Stomach (tissue), 9 donors: ENCODE results near the gene ATF2. TPM values are rescaled to one million over a fixed set of nuclear protein-coding genes. Genes with fewer than 3 reads are reported as not detected.
"Not testable (repeated sequence)": the region's sequence is repeated elsewhere in the genome, so short reads cannot be mapped to it uniquely, and the experiment has no call there.

Source experiments
- DNase-seq, 2 donors: peaks; one replicate each; pipeline versions ENCODE4 v3.0.0 to v3.0.0-alpha.2; 2013 to 2019
- H3K27ac ChIP-seq, 5 donors: fragments of 200-600 bp in 4 of 5; sonication (generic) in 4 of 5; one replicate each; pipeline ENCODE4 v1.5.1; 2013 to 2019; ENCODE audit warnings: mild to moderate bottlenecking in 1 of 5, moderate library complexity in 1 of 5
- H3K27me3 ChIP-seq, 3 donors: fragments of 200-600 bp; sonication (generic); one replicate each; pipeline ENCODE4 v1.5.1; 2017 to 2019; ENCODE audit warnings: mixed run types in 1 of 3
- H3K36me3 ChIP-seq, 4 donors: fragments of 200-600 bp; sonication (generic); 1 replicate in 3 of 4; 2 replicates in 1 of 4; pipeline ENCODE4 v1.5.1; 2016 to 2019
- H3K4me1 ChIP-seq, 4 donors: fragments of 200-600 bp; sonication (generic); one replicate each; pipeline ENCODE4 v1.5.1; 2016 to 2019
- H3K4me3 ChIP-seq, 4 donors: fragments of 200-600 bp; sonication (generic) in 3 of 4; one replicate each; pipeline ENCODE4 v1.5.1; 2016 to 2019; ENCODE audit warnings: mild to moderate bottlenecking in 1 of 4
- H3K9me3 ChIP-seq, 4 donors: fragments of 200-600 bp; sonication (generic); one replicate each; pipeline ENCODE4 v1.5.1; 2016 to 2019
- EP300 ChIP-seq: sonication (generic); formaldehyde crosslinking; IDR thresholded peaks from one replicate; pipeline ENCODE4 v1.6.1; 2017; ENCODE audit warnings: antibody characterized with exemption
- POLR2A ChIP-seq, 4 donors: fragments of 450-650 bp; IDR thresholded peaks; one replicate each; pipeline ENCODE4 v1.6.1; 2016; ENCODE audit warnings: antibody characterized with exemption in 4 of 4, control low read depth in 2 of 4, mild to moderate bottlenecking in 1 of 4, moderate library complexity in 1 of 4
- POLR2AphosphoS5 ChIP-seq, 3 donors: sonication (generic); formaldehyde crosslinking; IDR thresholded peaks; one replicate each; pipeline ENCODE4 v1.6.1; 2016; ENCODE audit warnings: antibody characterized with exemption in 3 of 3
- WGBS, 5 donors: extraction: QIAGEN DNeasy Blood & Tissue Kit in 3 of 5; methylation state at CpG; one replicate each; pipeline versions ENCODE4 v1.1.5 to v1.1.7; 2013 to 2018; 5-methylcytosine and 5-hydroxymethylcytosine counted together
- intact Hi-C: fragments of 100-400 bp; cut with DNase I; formaldehyde crosslinking; loops from one replicate; pipeline ENCODE4 v1.15.1; 2023; ENCODE audit warnings: low total_unique reads
- polyA plus RNA-seq, 3 donors: library from polyadenylated mRNA; stranded (reverse); fragments of 200-250 nt; gene quantifications; one replicate each; pipeline ENCODE4 v1.2.3, GENCODE V29; 2013
- total RNA-seq, 5 donors: library from RNA; depleted of rRNA; stranded (reverse); fragments of >200 nt; gene quantifications; one replicate each; pipeline versions ENCODE4 v1.1.0 to v1.2.3, GENCODE V29; 2014 to 2016
- TF ChIP-seq, protein P1 (sequence below), 7 experiments: fragments of 450-650 bp in 4 of 7; fragments of 200-600 bp in 3 of 7; sonication (generic) in 3 of 7; IDR thresholded peaks; one replicate each; pipeline ENCODE4 v1.5.1; 2016 to 2019; ENCODE audit warnings: antibody characterized with exemption in 7 of 7, control low read depth in 2 of 7, mild to moderate bottlenecking in 1 of 7
- donor health status: healthy with polysubstance abuse.
- donor health status: Bipolar disorder and iron deficiency.
- donor health status: healthy.

ATF2 gene
- total and polyA plus RNA-seq, 8 donors, result 6.7 to 74.1 (median 28.4) TPM

DNA sequence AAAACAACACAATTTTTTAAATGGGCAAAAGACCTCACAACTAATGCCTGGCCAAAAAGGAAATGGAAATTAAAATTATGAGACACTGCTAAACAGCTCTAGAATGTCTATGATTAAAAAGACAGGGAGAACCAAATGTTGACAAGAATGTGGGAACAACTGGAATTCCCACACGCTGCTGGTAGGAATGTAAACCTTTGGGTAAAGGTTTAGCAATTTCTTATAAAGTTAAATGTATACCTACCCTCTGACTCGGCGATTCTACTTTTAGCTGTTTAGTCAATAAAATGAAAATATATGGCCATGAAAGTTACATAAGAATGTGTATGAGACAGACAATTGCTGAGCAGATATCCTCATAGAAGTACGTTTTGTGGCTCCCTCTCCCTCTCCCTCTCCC lies 60.9 kb downstream of the ATF2 start:
- intact Hi-C loops, result no loop called here
- Histone ChIP-seq H3K9me3 (no peaks in the 10 kb centered on the region), H3K27ac (no peak overlapping the region), H3K4me3 (no peak overlapping the region), H3K36me3 (peaks cover 0 to 63% (median 50%) of the 10 kb centered on the region in 4 donors), H3K27me3 (no peaks in the 10 kb centered on the region), H3K4me1 (no peaks in the 10 kb centered on the region)
- no peak for TF ChIP-seq EP300
- TF ChIP-seq, protein P1, sequence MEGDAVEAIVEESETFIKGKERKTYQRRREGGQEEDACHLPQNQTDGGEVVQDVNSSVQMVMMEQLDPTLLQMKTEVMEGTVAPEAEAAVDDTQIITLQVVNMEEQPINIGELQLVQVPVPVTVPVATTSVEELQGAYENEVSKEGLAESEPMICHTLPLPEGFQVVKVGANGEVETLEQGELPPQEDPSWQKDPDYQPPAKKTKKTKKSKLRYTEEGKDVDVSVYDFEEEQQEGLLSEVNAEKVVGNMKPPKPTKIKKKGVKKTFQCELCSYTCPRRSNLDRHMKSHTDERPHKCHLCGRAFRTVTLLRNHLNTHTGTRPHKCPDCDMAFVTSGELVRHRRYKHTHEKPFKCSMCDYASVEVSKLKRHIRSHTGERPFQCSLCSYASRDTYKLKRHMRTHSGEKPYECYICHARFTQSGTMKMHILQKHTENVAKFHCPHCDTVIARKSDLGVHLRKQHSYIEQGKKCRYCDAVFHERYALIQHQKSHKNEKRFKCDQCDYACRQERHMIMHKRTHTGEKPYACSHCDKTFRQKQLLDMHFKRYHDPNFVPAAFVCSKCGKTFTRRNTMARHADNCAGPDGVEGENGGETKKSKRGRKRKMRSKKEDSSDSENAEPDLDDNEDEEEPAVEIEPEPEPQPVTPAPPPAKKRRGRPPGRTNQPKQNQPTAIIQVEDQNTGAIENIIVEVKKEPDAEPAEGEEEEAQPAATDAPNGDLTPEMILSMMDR (IDR thresholded peaks at IDR 0.05), result no peak
- no peak for TF ChIP-seq POLR2A (IDR thresholded peaks at IDR 0.05)
- TF ChIP-seq POLR2AphosphoS5 (IDR thresholded peaks at IDR 0.05), result no peak
- WGBS, 5 donors, result 91 to 95% (median 94%) methylated on average over 4 of the region's 4 CpGs
- no peak for DNase-seq

DNA sequence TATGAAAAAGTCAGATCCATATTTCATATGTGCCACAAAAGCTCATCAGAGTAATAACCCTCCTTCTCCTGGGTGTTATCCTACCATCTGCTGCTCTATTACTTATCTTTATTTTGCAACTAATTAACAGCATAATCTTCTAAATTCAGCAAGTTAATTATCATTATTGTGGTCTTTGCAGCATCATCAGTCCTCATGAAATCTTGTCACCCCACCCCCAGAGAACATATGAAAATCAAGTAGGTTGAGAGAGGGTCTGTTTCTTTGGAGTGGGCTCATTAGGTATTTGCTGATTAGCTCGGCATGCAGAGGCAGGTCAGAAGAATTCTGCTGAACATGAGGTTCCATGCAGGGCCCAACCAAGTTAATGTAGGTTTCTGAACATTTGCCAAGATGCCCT lies 64.8 kb downstream of the ATF2 start:
- H3K27ac ChIP-seq, result no peak overlapping the region
- DNase-seq, result no peak
- intact Hi-C loops, result no loop called here
- H3K4me1 ChIP-seq, result no peaks in the 10 kb centered on the region
- H3K27me3 ChIP-seq, result no peaks in the 10 kb centered on the region
- no peak for TF ChIP-seq POLR2AphosphoS5 (IDR thresholded peaks at IDR 0.05)
- no peak overlapping the region for H3K4me3 ChIP-seq
- 91 to 100% (median 95%) methylated on average over 1 of the region's 1 CpG for WGBS, 5 donors
- H3K9me3 ChIP-seq, result peaks cover 0 to 5% (median 0%) of the 10 kb centered on the region in 4 donors
- peaks cover 0 to 42% (median 26%) of the 10 kb centered on the region in 4 donors for H3K36me3 ChIP-seq

DNA sequence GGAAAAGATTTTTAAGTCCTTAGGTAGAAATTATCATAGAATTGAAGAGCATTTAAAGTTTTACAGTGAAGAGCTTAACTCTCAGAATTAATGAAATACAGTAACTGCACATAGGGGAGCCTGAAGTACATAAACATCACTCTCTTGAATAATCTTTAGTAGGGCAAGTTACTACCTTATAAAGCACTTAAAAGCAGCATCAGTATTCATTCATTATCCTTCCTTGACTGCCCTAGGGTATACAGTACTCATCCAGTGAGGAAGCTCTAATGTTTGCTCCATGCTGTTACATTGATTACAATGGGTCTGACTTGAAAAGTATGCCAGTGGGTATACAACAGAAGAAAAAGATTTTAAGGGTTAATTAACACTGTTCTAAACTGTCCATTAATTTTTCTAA lies 66.5 kb downstream of the ATF2 start:
- peaks cover 0 to 35% (median 17%) of the 10 kb centered on the region in 4 donors for H3K36me3 ChIP-seq
- no peak for TF ChIP-seq POLR2AphosphoS5 (IDR thresholded peaks at IDR 0.05)
- TF ChIP-seq, protein P1 (IDR thresholded peaks at IDR 0.05), result no peak
- TF ChIP-seq EP300, result no peak
- TF ChIP-seq POLR2A (IDR thresholded peaks at IDR 0.05), result no peak
- no peak for DNase-seq
- H3K9me3 ChIP-seq, result peaks cover 0 to 5% (median 0%) of the 10 kb centered on the region in 4 donors
- no peaks in the 10 kb centered on the region for H3K27me3 ChIP-seq
- no peak overlapping the region for H3K27ac ChIP-seq
- H3K4me1 ChIP-seq, result peaks cover 0 to 8% (median 3%) of the 10 kb centered on the region in 4 donors
- intact Hi-C loops, result no loop called here
- H3K4me3 ChIP-seq, result no peak overlapping the region

DNA sequence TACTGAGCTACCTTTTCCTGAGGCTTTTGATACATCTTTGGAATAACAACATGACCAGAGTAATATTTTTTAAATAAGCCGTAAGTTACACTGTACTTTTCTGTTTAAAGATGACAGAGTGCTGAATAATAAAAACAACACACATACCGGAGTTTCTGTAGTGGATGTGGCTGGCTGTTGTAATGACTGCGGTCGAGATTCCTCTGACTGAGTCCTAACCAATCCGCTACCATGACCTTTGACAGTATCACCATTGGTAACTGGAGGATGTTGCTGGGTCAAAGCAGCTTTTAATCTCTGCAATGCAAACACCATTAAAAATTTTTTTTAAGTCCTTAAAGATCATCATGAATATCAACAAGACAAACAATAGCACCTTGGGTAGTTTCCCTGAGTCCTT lies 70.7 kb downstream of the ATF2 start:
- Histone ChIP-seq H3K4me1 (peaks cover 0 to 8% (median 3%) of the 10 kb centered on the region in 4 donors), H3K36me3 (peaks cover 0 to 48% (median 34%) of the 10 kb centered on the region in 4 donors), H3K4me3 (no peak overlapping the region), H3K27me3 (no peaks in the 10 kb centered on the region), H3K27ac (no peak overlapping the region), H3K9me3 (peaks cover 0 to 5% (median 0%) of the 10 kb centered on the region in 4 donors)
- 80 to 93% (median 91%) methylated on average over 5 of the region's 5 CpGs for WGBS, 5 donors
- intact Hi-C loops, result no loop called here
- no peak for DNase-seq
- TF ChIP-seq, protein P1 (IDR thresholded peaks at IDR 0.05), result no peak
- TF ChIP-seq EP300 (no peak), POLR2A (IDR thresholded peaks at IDR 0.05) (no peak), POLR2AphosphoS5 (IDR thresholded peaks at IDR 0.05) (no peak)

DNA sequence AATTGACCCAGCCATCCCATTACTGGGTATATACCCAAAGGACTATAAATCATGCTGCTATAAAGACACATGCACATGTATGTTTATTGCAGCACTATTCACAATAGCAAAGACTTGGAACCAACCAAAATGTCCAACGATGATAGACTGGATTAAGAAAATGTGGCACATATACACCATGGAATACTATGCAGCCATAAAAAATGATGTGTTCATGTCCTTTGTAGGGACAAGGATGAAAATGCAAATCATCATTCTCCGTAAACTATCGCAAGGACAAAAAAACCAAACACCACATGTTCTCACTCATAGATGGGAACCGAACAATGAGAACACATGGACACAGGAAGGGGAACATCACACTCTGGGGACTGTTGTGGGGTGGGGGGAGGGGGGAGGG lies 83.9 kb downstream of the ATF2 start:
- peaks cover 9 to 66% (median 50%) of the 10 kb centered on the region in 4 donors for H3K36me3 ChIP-seq
- H3K27ac ChIP-seq, H3K4me1 ChIP-seq, H3K4me3 ChIP-seq, DNase-seq, H3K27me3 ChIP-seq, H3K9me3 ChIP-seq, intact Hi-C loops: not testable (repeated sequence)
- WGBS, 5 donors, result 91 to 97% (median 94%) methylated on average over 4 of the region's 4 CpGs
